ENCODE results near the gene LTV1.

Gene LTV1

DNA sequence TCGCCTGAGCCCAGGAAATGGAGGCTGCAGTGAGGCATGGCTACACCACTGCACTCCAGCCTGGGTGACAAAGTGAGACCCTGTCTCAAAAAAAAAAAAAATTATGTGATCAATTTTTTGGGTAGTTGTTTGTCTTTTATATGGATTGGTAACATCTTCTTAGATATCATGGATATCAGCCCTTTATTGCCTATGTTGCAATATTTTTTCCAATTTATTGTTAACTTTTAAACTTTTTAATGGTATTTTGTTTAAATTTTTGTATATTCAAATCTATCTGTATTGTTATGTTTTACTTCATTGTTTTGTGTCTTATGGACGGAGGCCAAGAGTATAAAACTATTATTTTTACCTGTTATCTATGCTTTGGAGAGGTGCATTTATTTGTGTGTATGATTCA lies 32.4 kb upstream of the LTV1 start:
- TF ChIP-seq, protein P1, sequence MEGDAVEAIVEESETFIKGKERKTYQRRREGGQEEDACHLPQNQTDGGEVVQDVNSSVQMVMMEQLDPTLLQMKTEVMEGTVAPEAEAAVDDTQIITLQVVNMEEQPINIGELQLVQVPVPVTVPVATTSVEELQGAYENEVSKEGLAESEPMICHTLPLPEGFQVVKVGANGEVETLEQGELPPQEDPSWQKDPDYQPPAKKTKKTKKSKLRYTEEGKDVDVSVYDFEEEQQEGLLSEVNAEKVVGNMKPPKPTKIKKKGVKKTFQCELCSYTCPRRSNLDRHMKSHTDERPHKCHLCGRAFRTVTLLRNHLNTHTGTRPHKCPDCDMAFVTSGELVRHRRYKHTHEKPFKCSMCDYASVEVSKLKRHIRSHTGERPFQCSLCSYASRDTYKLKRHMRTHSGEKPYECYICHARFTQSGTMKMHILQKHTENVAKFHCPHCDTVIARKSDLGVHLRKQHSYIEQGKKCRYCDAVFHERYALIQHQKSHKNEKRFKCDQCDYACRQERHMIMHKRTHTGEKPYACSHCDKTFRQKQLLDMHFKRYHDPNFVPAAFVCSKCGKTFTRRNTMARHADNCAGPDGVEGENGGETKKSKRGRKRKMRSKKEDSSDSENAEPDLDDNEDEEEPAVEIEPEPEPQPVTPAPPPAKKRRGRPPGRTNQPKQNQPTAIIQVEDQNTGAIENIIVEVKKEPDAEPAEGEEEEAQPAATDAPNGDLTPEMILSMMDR (IDR thresholded peaks at IDR 0.05), result no peak

DNA sequence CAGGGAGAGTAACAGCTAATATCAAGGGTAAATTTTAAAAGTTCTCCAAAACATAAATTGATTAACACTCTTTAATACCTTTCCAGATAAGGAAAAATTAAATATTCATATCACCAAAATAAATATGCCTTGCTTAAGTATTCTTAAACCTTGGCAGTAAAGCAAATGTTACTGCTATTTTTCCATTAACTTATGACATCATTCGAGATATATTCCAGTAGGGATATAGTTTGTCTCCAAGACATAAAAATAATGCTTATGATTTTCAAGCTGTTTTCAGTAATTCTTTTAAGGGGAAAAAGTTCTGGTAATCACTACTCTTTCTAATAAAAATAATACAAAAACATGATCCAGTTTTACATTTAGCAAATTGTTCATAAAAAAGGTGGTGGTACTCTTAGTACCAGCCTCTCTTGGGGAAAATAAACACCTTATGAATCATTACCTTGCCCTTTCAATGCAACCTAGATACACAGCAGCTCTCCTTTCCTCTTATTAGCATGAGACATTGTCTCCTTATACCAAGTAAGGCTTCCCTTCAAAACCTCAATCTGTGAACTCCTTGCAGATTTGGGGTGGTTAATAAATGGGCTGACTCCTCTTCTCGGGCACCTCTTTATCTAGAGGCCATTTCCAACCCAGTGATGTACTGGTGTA lies 31.5 kb upstream of the LTV1 start:
- TF ChIP-seq, protein P1 (IDR thresholded peaks at IDR 0.05), result no peak

DNA sequence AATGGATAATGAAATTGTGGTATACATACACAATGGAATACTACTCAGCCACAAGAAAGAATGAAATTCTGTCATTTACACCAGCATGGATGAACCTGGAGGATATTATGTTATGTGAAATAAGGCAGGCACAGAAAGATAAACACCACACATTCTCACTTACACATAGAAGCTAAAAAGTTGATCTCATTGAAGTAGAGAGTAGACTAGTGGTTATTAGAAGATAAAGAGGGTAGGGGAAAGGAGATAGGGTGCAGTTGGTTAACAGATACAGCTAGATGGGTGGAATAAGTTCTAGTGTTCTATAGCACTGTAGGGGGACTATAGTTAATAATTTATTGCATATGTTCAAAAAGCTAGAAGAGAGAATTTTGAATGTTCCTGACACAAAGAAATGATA lies 25.5 kb upstream of the LTV1 start:
- TF ChIP-seq, protein P1 (IDR thresholded peaks at IDR 0.05), result no peak

DNA sequence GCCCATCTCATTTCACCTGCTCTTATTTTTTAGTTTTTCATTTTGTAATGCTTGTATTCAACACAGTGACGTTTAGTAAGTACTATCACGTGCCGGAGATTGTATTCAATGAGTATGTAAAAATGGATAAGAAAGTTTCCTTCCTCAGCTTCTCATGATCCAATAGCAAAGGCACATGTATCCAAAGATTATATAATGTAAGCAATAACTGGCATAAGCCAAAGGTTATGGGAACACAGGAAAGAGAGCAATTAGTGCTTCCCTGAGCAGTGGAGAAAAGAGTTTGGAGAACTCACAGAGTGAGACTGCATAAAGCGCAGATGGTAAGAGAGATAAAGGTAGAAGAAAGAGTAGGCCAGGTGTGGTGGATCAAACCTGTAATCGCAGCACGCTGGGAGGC lies 21.8 kb upstream of the LTV1 start:
- TF ChIP-seq, protein P1 (IDR thresholded peaks at IDR 0.05), result no peak

DNA sequence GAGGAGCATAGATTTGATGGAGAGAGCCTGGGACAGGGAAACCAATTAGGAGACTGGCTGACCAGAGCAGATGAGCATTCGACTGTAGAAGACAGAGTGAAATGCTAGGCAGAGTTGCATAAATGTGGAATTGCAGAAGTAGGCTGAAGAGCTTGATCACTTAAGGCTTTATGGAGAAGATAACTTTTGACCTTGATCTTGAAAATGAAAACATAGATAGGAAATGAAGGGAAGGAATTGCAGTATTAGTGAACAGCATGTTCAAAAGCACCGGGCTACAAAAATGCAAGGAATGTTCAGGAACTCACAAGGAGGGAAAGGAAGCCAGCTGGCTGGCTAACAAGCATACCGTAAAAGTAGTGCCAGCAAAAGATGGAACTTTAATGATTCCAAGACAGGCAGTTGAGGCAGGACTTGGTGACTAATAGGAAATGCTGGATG lies 20.5 kb upstream of the LTV1 start:
- TF ChIP-seq, protein P1 (IDR thresholded peaks at IDR 0.05), result no peak

DNA sequence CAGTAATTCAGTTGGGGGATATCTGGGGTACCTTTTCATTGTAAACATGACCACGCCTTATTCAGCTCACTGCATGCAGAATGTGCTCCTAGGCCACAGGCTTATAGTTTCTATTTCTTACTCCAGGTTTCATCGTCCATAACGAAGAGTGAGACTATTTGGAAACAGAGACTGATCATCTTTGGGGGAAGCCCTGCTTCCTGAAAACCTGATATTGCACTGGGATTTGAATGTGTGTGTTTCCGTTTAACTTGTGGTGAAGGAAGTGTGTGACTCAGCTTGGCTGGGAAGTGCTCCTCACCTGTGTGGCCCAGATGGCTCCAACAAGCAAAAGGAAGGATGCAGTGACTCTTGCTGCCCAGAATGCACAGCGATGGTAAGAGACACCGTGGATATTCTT lies 19.6 kb upstream of the LTV1 start:
- TF ChIP-seq, protein P1 (IDR thresholded peaks at IDR 0.05), result no peak

DNA sequence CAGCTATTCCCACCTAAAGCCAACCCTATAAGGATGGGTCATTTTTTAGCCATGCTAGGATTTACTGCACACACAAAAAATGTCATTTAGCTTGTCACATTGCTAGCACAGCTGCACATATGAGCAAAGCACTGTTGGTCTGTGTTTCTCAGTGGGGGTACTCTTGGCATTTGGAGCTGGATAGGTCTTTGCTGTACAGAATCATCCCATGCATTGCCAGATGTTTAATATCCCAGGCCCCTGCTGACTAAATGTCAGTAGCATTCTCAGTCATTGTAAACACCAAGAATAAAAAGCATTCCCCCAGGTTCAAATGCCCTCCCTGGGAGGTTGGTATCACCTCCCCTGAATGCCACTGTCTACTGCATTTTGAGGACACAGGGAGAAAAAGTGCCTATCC lies 14.6 kb upstream of the LTV1 start:
- TF ChIP-seq, protein P1 (IDR thresholded peaks at IDR 0.05), result no peak

DNA sequence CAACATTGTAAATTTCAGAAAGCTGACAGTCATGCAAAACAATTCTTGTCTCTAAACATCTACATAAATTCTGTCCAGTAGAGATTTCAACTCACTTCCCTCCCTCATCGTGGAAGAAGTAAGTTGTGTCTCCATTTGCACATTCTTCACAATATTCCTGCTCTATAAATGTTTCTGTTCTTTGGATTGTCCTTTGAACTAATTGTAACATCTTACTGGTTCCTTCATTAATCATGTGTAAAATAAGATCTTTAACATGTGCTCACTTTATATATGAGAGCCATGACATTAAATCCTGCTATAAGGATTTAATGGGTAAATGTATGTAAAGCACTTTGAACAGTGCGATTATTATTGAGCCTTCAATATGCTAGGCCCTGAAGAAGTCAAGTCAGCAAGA lies 7.0 kb upstream of the LTV1 start:
- TF ChIP-seq, protein P1 (IDR thresholded peaks at IDR 0.05), result no peak
